ENCODE results near the gene FLT3LG.

Gene FLT3LG

GRCh38 chr19:49473868-49474541 is at the start of gene FLT3LG:
Gene FLT3LG, plus strand, starts transcription at chr19:49474215. Its CDS starts 425 bp downstream, at chr19:49474640.
- peak; percentile 71 for DNase-seq

- no peak for DNase-seq
These were observed 48.8 kb upstream of the FLT3LG start, which contains the start of gene GFY for GRCh38 chr19:49425178-49425577. Gene GFY, plus strand, starts transcription at chr19:49425388. Its CDS starts 1,043 bp downstream, at chr19:49426431.

GRCh38 chr19:49425922-49426592 is 48.0 kb upstream of the FLT3LG start:
- no peak for DNase-seq

GRCh38 chr19:49427339-49427738 is 46.7 kb upstream of the FLT3LG start:
- DNase-seq: no peak

- no peak for DNase-seq
These were observed 46.0 kb upstream of the FLT3LG start for GRCh38 chr19:49427855-49428546.

- DNase-seq: no peak
These were observed 45.2 kb upstream of the FLT3LG start for GRCh38 chr19:49428547-49429451.

GRCh38 chr19:49430172-49430677 is 43.8 kb upstream of the FLT3LG start:
- no peak for DNase-seq

- no peak for DNase-seq
These were observed 43.2 kb upstream of the FLT3LG start for GRCh38 chr19:49430678-49431329.

GRCh38 chr19:49431330-49431749 is 42.7 kb upstream of the FLT3LG start:
- no peak for DNase-seq

GRCh38 chr19:49432141-49433073 is 41.6 kb upstream of the FLT3LG start:
- no peak for DNase-seq

- no peak for DNase-seq
These were observed 40.6 kb upstream of the FLT3LG start for GRCh38 chr19:49433240-49433901.

- no peak for DNase-seq
These were observed 39.0 kb upstream of the FLT3LG start for GRCh38 chr19:49434907-49435583.

GRCh38 chr19:49435670-49436069 is 38.3 kb upstream of the FLT3LG start:
- no peak for DNase-seq

GRCh38 chr19:49436381-49437017 is 37.5 kb upstream of the FLT3LG start:
- DNase-seq: no peak

- no peak for DNase-seq
These were observed 36.8 kb upstream of the FLT3LG start for GRCh38 chr19:49437231-49437630.

GRCh38 chr19:49438261-49438660 is 35.8 kb upstream of the FLT3LG start:
- no peak for DNase-seq

- DNase-seq: no peak
These were observed 34.2 kb upstream of the FLT3LG start for GRCh38 chr19:49439836-49440235.

- no peak for DNase-seq
These were observed 33.4 kb upstream of the FLT3LG start for GRCh38 chr19:49440439-49441209.
